Nephron (organoid): Measurements from ENCODE around the gene TGFA.
A peak's percentile ranks its signal among the peaks of the same experiment; 100 is the strongest.

ENCODE experiments used
- H3K27ac Mint-ChIP-seq, 3 experiments: 2 replicates each; pipeline ENCODE4 v1.8.0; 2020; ENCODE audit warnings: mixed read lengths in 3 of 3, mild to moderate bottlenecking in 2 of 3, moderate library complexity in 1 of 3
- H3K27me3 Mint-ChIP-seq: 2 replicates; pipeline ENCODE4 v1.8.0; 2021; ENCODE audit warnings: low read depth, mild to moderate bottlenecking, moderate library complexity, mixed read lengths
- H3K36me3 Mint-ChIP-seq: 2 replicates; pipeline ENCODE4 v1.8.0; 2020; ENCODE audit warnings: low read depth, mixed read lengths
- H3K4me1 Mint-ChIP-seq: 2 replicates; pipeline ENCODE4 v1.8.0; 2020; ENCODE audit warnings: mixed read lengths
- H3K4me3 Mint-ChIP-seq, 3 experiments: 2 replicates each; pipeline ENCODE4 v1.8.0; 2020; ENCODE audit warnings: mild to moderate bottlenecking in 3 of 3, mixed read lengths in 3 of 3, moderate library complexity in 2 of 3
- H3K9me3 Mint-ChIP-seq: 2 replicates; pipeline ENCODE4 v1.8.0; 2020; ENCODE audit warnings: mixed read lengths
- TF ChIP-seq, protein P1 (sequence below), 3 experiments: fragments of 200-600 bp; sonication (generic); IDR thresholded peaks; one replicate each; pipeline ENCODE4 v1.5.0; 2021; ENCODE audit warnings: antibody characterized with exemption in 3 of 3; ENCODE audit not compliant: unreplicated experiment in 3 of 3

Gene TGFA

DNA sequence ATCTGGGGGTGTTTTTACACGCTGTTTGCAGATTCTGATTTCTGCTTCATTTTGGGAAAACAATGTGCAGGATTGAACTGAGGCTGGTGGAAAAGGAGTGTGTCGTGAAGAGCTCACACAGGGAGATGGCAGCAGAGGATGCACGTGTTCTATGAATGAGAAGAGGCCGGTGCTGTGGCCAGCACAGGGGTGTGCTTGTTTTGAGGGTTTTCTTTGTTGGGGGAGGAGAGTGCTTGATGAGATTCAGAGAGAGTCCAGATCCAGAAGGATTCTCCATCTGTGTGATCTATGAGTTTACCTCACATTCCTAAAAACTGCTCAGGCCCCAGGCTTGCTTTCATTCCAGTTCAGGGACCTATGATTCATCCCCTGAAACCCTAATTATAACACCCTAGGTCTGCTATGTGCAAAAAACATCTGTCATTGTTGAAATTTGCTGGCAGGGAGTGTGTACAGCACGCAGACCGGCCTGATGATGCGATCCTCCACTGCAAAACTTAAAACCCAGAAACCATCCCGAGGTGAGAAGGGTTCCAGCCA, 12.1 kb downstream of the TGFA start:
- peaks cover 7% of the 10 kb centered on the region for H3K36me3 Mint-ChIP-seq
- H3K27me3 Mint-ChIP-seq = peaks cover 37% of the 10 kb centered on the region
- H3K27ac Mint-ChIP-seq = peak overlapping the region in 1 of 3 experiments; percentile 5
- peaks cover 9% of the 10 kb centered on the region for H3K9me3 Mint-ChIP-seq
- no peak overlapping the region for H3K4me3 Mint-ChIP-seq
- H3K4me1 Mint-ChIP-seq = peaks cover 5% of the 10 kb centered on the region
- TF ChIP-seq, protein P1, sequence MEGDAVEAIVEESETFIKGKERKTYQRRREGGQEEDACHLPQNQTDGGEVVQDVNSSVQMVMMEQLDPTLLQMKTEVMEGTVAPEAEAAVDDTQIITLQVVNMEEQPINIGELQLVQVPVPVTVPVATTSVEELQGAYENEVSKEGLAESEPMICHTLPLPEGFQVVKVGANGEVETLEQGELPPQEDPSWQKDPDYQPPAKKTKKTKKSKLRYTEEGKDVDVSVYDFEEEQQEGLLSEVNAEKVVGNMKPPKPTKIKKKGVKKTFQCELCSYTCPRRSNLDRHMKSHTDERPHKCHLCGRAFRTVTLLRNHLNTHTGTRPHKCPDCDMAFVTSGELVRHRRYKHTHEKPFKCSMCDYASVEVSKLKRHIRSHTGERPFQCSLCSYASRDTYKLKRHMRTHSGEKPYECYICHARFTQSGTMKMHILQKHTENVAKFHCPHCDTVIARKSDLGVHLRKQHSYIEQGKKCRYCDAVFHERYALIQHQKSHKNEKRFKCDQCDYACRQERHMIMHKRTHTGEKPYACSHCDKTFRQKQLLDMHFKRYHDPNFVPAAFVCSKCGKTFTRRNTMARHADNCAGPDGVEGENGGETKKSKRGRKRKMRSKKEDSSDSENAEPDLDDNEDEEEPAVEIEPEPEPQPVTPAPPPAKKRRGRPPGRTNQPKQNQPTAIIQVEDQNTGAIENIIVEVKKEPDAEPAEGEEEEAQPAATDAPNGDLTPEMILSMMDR (IDR thresholded peaks at IDR 0.05; ENCODE audit: unreplicated experiment in 3 of 3) = no peak

DNA sequence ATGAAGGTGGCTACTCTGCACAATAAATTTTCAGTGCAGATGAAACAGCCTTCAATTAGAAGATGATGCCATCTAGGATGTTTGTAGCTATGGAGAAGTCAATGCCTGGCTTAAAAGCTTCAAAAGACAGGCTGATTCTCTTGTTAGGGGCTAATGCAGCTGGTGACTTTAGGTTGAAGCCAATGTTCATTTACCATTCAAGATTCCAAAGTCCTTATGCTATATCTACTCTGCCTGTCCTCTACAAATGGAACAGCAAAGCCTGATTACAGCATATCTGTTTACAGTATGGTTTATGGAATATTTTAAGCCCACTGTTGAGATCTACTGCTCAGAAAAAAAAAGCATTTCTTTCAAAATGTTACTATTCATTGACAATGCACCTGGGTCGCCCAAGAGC, 15.8 kb downstream of the TGFA start:
- Mint-ChIP-seq H3K4me3 (no peak overlapping the region), H3K27me3 (peaks cover 20% of the 10 kb centered on the region), H3K4me1 (peaks cover 27% of the 10 kb centered on the region), H3K9me3 (peaks cover 17% of the 10 kb centered on the region), H3K36me3 (peaks cover 14% of the 10 kb centered on the region), H3K27ac (no peak overlapping the region)
- TF ChIP-seq, protein P1 (IDR thresholded peaks at IDR 0.05; ENCODE audit: unreplicated experiment in 3 of 3) = no peak

DNA sequence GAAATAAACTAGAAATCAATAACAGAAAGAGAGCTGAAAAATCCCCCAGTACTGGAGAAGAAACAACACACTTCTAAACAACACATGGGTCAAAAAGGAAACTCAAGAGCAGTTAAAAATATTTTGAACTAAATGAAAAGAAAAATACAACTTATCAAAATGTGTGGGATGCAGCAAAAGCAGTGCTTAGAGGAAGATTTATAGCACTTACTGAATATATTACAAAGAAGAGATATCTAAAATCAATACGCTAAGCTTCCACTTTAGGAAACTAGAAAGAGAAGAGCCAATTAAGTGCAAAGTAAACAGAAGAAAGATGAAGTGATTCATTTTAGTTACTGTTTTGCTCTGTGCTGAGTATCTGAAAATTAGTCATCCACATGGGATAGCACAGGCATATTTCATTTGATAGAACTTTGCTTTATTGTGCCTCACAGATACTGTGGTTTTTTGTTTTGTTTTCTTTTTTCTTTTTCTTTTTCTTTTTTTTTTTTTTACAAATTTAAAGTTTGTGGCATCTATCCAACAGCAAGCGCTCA, 17.0 kb downstream of the TGFA start:
- peaks cover 38% of the 10 kb centered on the region for H3K4me1 Mint-ChIP-seq
- H3K9me3 Mint-ChIP-seq = peaks cover 17% of the 10 kb centered on the region
- no peak overlapping the region for H3K4me3 Mint-ChIP-seq
- H3K27ac Mint-ChIP-seq = no peak overlapping the region
- peaks cover 20% of the 10 kb centered on the region for H3K27me3 Mint-ChIP-seq
- TF ChIP-seq, protein P1 (IDR thresholded peaks at IDR 0.05; ENCODE audit: unreplicated experiment in 3 of 3) = no peak
- peaks cover 14% of the 10 kb centered on the region for H3K36me3 Mint-ChIP-seq

DNA sequence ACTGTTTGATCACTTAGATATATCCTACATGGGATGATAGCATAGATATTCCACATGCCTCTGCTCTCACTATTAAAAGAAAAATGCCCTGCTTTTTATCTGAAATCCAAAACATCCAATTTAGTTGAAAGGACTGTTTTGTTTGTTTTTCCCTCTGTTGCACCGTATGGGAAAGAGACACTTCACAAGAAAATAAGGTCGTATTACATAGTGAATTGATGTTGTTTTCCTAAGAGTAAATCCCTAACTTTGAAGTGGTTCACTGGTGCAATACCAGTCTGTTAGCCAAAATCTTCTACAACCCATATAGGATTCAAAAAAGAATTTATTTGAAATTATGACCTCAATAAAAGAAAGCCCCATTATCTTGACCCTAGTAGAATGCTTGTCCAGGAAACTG, 18.1 kb downstream of the TGFA start:
- no peak overlapping the region for H3K27ac Mint-ChIP-seq
- peaks cover 15% of the 10 kb centered on the region for H3K27me3 Mint-ChIP-seq
- H3K4me3 Mint-ChIP-seq = no peak overlapping the region
- H3K4me1 Mint-ChIP-seq = peaks cover 34% of the 10 kb centered on the region
- peaks cover 14% of the 10 kb centered on the region for H3K36me3 Mint-ChIP-seq
- peaks cover 17% of the 10 kb centered on the region for H3K9me3 Mint-ChIP-seq
- TF ChIP-seq, protein P1 (IDR thresholded peaks at IDR 0.05; ENCODE audit: unreplicated experiment in 3 of 3) = no peak

DNA sequence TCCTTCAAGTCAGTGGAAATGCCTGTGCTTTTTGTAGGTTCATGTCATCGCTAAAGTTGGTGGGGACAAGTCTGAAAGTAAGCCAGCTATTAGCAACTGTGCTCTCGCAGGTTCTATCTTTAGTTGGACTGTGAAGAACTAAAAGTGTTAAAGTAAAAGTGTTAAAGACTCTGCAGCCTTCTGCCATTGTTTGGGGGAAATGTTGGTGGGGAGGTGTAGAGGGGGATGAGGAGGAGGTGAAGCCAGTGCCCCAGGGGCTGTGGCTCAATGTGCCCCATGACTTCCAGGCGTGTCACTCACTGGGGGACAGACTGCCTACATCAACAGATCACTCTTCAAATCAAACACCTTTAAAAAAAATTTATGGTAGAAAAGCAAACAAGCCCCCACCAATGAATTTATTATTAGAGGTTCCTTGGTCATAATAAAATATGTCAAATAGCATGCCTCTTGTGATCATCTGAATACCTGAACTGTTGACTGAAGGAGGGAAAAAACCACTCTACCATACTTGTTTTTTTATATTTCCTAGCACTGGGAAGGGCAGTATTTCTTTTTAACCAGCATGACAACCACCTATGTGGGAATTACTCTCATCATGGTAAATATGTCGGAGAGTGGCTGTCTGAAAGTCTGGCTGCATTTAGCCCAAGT, 19.3 kb downstream of the TGFA start:
- no peak overlapping the region for H3K4me3 Mint-ChIP-seq
- peaks cover 8% of the 10 kb centered on the region for H3K27me3 Mint-ChIP-seq
- TF ChIP-seq, protein P1 (IDR thresholded peaks at IDR 0.05; ENCODE audit: unreplicated experiment in 3 of 3) = no peak
- H3K36me3 Mint-ChIP-seq = peaks cover 14% of the 10 kb centered on the region
- H3K9me3 Mint-ChIP-seq = peaks cover 17% of the 10 kb centered on the region
- peak overlapping the region in 2 of 3 experiments; percentile 63 to 75 for H3K27ac Mint-ChIP-seq
- peaks cover 34% of the 10 kb centered on the region for H3K4me1 Mint-ChIP-seq
